Measurements from ENCODE around the gene GLRA1.
"Not testable (repeated sequence)": the region's sequence is repeated elsewhere in the genome, so short reads cannot be mapped to it uniquely, and the experiment has no call there.

The GLRA1 gene

DNA sequence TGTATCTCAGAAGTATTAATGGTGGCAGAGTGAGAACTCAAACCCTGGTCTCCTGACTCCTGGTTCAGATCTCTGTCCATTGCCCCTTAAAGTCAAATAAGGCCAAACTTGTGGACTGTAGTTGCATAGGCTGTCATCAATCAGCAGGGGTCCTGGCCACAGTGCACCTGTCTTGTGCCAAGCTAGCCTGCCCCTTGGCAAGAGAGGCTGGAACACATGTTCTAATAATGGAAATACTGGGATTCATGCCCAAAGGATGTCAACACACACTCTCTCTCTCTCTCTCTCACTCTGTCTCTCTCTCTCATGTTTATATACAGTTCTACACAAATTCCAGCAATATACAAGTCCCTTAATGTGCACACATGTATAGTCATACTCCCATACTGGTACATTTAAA is 44.3 kb downstream of the GLRA1 start:
- no peak for ATAC-seq

DNA sequence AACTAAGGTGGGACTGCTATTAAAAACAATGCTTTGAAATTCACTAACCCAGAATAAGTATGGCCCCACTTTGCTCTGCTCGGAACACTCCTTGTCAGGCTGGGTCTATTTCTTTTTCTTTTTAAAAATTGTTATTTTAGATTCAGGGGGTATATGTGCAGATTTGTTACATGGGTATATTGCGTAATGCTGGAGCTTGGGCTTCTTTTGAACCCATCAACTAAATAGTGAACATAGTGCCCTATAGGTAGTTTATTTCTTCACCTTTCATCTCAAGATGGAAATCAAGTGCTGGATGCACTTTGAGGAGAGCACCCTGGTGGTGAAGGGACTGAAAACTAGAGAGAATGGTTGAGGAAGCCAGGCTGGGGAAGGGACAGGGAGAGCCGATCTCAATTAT is 51.0 kb downstream of the GLRA1 start:
- ATAC-seq, result no peak

DNA sequence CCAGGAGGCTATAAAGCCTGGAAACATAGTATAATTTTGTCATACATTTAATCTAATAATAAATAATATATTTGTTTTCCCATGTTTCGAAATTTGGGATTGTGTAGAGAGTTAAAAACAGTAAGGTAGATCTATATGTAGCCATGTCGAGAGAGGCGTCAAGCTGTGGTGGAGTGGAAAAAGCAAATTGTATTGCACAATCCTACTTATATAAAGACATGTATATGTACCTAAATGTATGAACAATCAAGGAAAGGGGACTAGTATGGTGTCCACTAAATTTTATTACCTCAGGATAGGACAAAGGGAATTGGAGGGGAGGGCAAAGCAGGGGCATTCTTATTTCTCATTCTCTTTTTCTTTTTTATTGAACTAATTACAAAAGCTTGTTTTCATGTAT is 52.0 kb downstream of the GLRA1 start:
- no peak for ATAC-seq

- ATAC-seq, result no peak
Measured at GRCh38 chr5:151870820-151871219, 53.8 kb downstream of the GLRA1 start.

DNA sequence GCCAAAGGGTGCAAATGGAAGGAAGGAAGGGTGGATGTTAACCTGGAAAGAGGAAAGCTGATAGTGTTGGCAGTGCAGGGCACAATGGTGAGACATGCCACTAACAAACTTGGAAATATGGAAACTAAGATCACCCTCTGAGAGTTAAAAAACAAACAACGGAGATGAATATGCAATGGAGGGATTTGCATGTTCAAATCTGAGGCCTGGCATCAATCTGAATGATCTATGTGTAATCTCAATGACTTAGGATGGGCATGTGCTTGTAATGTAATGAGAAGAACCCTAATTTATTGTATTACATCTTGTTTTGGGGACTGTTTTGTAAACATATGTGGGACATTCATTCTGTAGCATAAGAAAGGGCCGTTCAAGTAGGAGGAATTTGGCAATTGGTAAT is 54.4 kb downstream of the GLRA1 start:
- ATAC-seq, result no peak

DNA sequence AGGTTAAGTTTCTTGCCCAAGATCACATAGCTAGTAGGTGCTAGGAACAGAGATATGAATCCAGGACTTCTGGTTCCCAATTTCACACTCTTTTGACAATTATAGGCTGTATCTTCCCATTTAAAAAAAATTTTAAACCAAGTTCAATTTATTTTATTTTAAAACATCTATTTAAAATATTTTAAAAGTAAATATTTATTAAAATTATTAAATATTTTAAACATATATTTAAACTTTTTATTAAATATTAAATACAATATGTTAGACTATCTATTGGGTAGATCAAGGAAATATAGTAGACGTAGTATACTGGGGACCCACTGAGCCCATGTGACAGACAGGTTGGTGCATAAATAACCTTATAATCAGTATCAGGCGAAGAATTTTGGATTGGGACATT is 54.8 kb downstream of the GLRA1 start:
- ATAC-seq, result no peak

DNA sequence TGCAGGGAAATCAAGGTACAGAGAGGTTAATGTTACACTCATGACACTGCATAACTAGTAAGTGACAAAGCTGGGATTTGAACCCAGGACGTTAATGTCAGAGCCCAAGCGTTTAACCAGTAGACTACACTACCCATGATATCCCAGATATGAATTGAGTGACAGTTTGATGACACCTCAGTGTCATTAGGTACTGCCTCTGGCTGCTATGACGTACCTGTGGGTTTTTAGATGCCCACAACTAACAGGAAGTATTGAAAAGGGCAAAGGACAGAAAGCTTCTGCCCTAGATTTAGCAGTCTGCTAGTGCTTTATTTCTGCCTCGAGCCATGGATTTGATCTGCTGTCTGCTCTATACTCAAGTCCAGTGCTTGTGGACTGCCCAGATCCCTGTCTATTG is 56.2 kb downstream of the GLRA1 start:
- ATAC-seq, result peak; percentile 28 to 56

GRCh38 chr5:151864061-151864748 is 60.4 kb downstream of the GLRA1 start:
- no peak for ATAC-seq

DNA sequence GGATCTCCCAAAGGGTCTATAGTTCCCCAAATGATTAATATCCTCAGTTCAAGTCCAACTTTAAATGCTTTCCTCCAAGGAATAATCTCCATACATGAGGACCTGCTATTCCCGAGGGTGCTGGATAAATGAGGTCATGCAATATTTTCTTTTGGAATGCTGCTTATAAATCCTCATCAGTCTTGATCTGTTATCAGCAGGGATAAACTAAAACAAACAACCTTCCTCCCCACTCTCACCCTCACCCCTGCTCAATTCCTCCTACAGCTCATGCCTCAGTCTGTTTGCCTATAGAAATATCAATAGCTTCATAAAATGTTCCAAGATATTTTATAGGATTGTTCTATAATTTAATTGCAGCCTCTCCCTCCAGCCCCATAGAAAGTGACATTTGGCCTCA is 61.1 kb downstream of the GLRA1 start:
- no peak for ATAC-seq

- ATAC-seq, result no peak
Measured at GRCh38 chr5:151862811-151863472, 61.7 kb downstream of the GLRA1 start.

DNA sequence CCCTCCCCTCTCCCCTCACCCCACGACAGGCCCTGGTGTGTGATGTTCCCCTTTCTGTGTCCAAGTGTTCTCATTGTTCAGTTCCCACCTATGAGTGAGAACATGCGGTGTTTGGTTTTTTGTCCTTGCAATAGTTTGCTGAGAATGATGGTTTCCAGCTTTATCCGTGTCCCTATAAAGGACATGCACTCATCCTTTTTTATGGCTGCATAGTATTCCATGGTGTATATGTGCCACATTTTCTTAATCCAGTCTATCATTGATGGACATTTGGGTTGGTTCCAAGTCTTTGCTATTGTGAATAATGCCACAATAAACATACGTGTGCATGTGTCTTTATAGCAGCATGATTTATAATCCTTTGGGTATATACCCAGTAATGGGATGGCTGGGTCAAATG is 63.8 kb downstream of the GLRA1 start:
- not testable (repeated sequence) for ATAC-seq

DNA sequence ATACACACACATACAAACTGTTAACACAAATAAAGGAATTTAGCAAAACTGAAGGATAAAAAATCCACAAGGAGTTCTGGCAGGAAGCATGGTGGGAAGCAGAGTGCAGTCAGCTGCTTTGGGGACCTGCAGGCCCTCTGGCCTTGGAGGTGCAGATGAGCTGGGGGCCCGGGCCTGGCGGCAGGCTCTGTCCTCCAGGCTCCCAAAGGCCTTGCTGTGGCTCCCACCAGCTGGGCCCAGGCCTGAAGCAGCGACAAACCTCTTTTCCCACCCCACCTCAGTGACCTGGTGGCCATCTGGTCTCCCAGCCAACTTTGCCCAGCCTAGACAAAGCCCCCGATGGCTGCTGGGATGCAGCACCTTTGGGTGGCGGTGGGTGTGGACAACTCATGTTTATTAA is 67.8 kb downstream of the GLRA1 start:
- ATAC-seq, result no peak

- ATAC-seq, result no peak
Measured at GRCh38 chr5:151855701-151856100, 69.0 kb downstream of the GLRA1 start.

DNA sequence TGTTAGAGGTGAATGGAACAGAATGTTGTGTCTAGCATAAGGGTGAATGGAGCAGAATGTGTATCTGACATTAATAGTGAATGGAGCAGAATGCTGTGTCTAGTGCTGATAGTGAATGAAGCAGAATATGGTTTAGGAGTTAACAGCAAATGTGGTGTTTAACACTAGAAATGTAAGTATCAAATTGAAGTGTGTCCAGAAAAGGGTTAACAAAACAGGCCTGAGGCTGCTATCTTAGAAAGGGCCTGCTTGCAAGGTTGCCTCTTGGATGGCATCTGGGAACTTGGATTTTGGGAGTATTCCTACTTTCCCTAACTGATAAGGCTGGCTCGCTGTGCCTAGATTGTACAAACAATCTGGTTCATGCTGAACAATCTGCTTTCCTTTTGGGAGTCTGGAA is 76.8 kb downstream of the GLRA1 start:
- ATAC-seq, result no peak

- ATAC-seq, result no peak
Measured at GRCh38 chr5:151846765-151847164, 77.9 kb downstream of the GLRA1 start.

- ATAC-seq, result not testable (repeated sequence)
Measured at GRCh38 chr5:151832843-151833242, 91.8 kb downstream of the GLRA1 start.

GRCh38 chr5:151829370-151829769 is 95.3 kb downstream of the GLRA1 start:
- ATAC-seq, result no peak

GRCh38 chr5:151825445-151825844 is 99.2 kb downstream of the GLRA1 start:
- no peak for ATAC-seq

DNA sequence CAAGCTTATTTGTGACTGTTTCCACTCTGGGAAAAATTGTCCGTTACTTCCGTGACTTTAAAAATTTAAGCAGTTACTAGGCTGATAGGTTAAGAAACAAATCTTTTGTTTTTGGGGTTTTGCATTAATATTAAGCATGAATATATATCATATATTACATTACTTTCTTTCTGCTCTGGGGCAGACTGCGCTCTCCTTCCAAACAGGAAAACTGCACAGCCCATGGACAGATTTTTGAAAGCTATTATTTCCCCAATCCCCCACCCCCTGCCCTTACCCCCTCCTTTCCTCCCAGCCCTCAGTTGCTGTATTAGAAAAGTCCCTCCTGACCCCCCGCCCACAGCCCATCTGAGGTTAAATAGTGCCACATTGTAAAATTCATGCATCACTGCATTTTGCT is 102.5 kb downstream of the GLRA1 start:
- no peak for ATAC-seq

- ATAC-seq, result no peak
Measured at GRCh38 chr5:151820903-151821302, 103.7 kb downstream of the GLRA1 start.

GRCh38 chr5:151820271-151820670 is 104.4 kb downstream of the GLRA1 start:
- no peak for ATAC-seq

GRCh38 chr5:151819830-151820229 is 104.8 kb downstream of the GLRA1 start:
- ATAC-seq, result no peak

GRCh38 chr5:151815051-151815450 is 109.6 kb downstream of the GLRA1 start:
- ATAC-seq, result no peak

DNA sequence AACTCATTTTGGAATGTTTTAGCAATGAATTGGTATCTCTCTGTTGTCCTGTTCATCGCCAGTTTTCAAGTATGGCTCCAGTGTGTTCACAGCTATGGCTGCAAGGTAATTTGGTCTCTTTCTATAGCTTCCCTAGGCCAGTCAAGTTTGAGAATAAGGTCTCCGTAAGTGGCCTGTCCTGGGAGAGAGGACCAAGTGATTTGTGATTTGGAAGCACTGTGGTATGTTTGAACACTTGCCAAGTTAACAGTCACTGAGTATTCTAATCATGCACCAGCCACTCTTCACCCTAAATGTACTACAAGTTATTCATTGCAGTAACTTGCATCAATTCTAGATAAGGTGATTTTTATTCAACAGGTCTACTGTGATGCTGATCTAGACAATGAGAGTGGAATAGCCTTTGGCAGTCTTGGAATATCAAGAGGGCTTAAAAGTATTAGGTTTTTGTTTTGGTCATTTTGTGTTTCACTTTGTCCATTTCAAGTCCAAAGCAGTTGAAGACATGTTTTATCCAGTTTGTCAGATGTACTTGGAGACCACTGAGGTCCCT is 111.8 kb downstream of the GLRA1 start:
- ATAC-seq, result no peak
